ENCODE results near the gene MOGAT1. TPM values are rescaled to one million over a fixed set of nuclear protein-coding genes. Genes with fewer than 3 reads are reported as not detected.

The MOGAT1 gene
- polyA plus RNA-seq, 2 of the 4 experiments (the other 2 are of a cell fraction): not detected

GRCh38 chr2:222708274-222708710 is 36.8 kb downstream of the MOGAT1 start:
- ATAC-seq: peak in 1 of 2 experiments; percentile 64; a peak in 3 of 6 replicates
- FAIRE-seq: no peak
- TF ChIP-seq SMC3 (IDR thresholded peaks at IDR 0.05) (peak; percentile 94), CBX8 (IDR thresholded peaks at IDR 0.05) (no peak), POLR2A (IDR thresholded peaks at IDR 0.05; ENCODE audit: low read length) (no peak), RAD21 (conservative IDR thresholded peaks at IDR 0.05 in 1 of 2, IDR thresholded peaks at IDR 0.05 in 1 of 2) (peak; percentile 84 to 90), CTCF (IDR thresholded peaks at IDR 0.05) (peak; percentile 89)
- peak; percentile 25 to 78 for DNase-seq (ENCODE audit: low read depth in 1 of 2, low spot score in 1 of 2)
- ChIA-PET POLR2A (interaction anchor here (1.6 to 1.9 kb wide), 2 partner anchors 153 to 154 kb away, joined by 7 to 19 read pairs; partner anchors contain the start of gene ACSL3), CTCF (interaction anchor here (0.6 to 8.0 kb wide), 34 partner anchors 9 to 1177 kb away, joined by 3 to 71 read pairs (median 5); partner anchors contain the start of gene ACSL3)
- H3K9me3 ChIP-seq: no peaks in the 10 kb centered on the region
- 15% methylated on average over 12 of the region's 12 CpGs for WGBS (ENCODE audit: missing lambda C conversion rate)
- peak overlapping the region; percentile 78 for H3K4me2 ChIP-seq
- H3K27ac ChIP-seq: peak overlapping the region; percentile 59 to 64; a peak in 4 of 6 replicates
- H3K4me3 ChIP-seq: no peak overlapping the region
- H3K4me1 ChIP-seq: peaks cover 15% of the 10 kb centered on the region; the same call in 2 of the 3 replicates

- H3K9me3 ChIP-seq: no peaks in the 10 kb centered on the region
- TF ChIP-seq NFE2L2 (conservative IDR thresholded peaks at IDR 0.05; ENCODE audit: low read length): no peak
- no peak for TF ChIP-seq TP53 (CRISPR knock-in tag; IDR thresholded peaks at IDR 0.05)
- no peak for TF ChIP-seq SMC3 (IDR thresholded peaks at IDR 0.05)
- TF ChIP-seq FOSL2 (IDR thresholded peaks at IDR 0.05): no peak
- peak; percentile 36; the same call in 1 of the 2 replicates for TF ChIP-seq FOSL2 (CRISPR knock-in tag; IDR thresholded peaks at IDR 0.05)
- no peak for TF ChIP-seq BHLHE40 (IDR thresholded peaks at IDR 0.05; ENCODE audit: low read depth, low read length)
- TF ChIP-seq JUNB (IDR thresholded peaks at IDR 0.05): no peak
- no peak for TF ChIP-seq KDM1A (IDR thresholded peaks at IDR 0.05; ENCODE audit: low read depth)
- no peak for TF ChIP-seq PHF8 (IDR thresholded peaks at IDR 0.05; ENCODE audit: borderline replicate concordance, low read depth)
- TF ChIP-seq USF2 (IDR thresholded peaks at IDR 0.05): peak; percentile 62
- TF ChIP-seq TFCP2L1 (CRISPR knock-in tag; IDR thresholded peaks at IDR 0.05): no peak
- no peak for TF ChIP-seq CBX8 (IDR thresholded peaks at IDR 0.05)
- TF ChIP-seq HOXA7 (CRISPR knock-in tag; IDR thresholded peaks at IDR 0.05): no peak
- TF ChIP-seq HES2 (IDR thresholded peaks at IDR 0.05): no peak
- TF ChIP-seq PBX3 (IDR thresholded peaks at IDR 0.05): 0 out of 2 replicates have a peak, but pooled peaks have one; percentile 32
- no peak for TF ChIP-seq EP300 (IDR thresholded peaks at IDR 0.05)
- TF ChIP-seq JUN (IDR thresholded peaks at IDR 0.05): no peak
- TF ChIP-seq RAD21 (conservative IDR thresholded peaks at IDR 0.05 in 1 of 2, IDR thresholded peaks at IDR 0.05 in 1 of 2): no peak; a peak in 1 of 5 replicates
- no peak for TF ChIP-seq RARB (CRISPR knock-in tag; IDR thresholded peaks at IDR 0.05)
- no peak for TF ChIP-seq EHMT2 (IDR thresholded peaks at IDR 0.05; ENCODE audit: low read depth)
- no peak for TF ChIP-seq ZFP36 (IDR thresholded peaks at IDR 0.05; ENCODE audit: borderline replicate concordance, partially characterized antibody)
- no peak for TF ChIP-seq CTCF (IDR thresholded peaks at IDR 0.05)
- 40% methylated on average over 16 of the region's 16 CpGs for WGBS (ENCODE audit: missing lambda C conversion rate)
- DNase-seq (ENCODE audit: low read depth in 1 of 2, low spot score in 1 of 2) (peak; percentile 65 to 88), FAIRE-seq (no peak), ATAC-seq (peak; percentile 98)
- H3K4me2 ChIP-seq: peak overlapping the region; percentile 78
- ChIA-PET CTCF (interaction anchor here (0.6 to 8.0 kb wide), 30 partner anchors 9 to 927 kb away, joined by 3 to 71 read pairs (median 4); partner anchors contain the start of gene ACSL3), POLR2A (interaction anchor here (1.6 kb wide), 1 partner anchor 152 kb away, joined by 19 read pairs; the partner anchor contains the start of gene ACSL3)
- H3K27ac ChIP-seq: peak overlapping the region; percentile 59 to 74; a peak in 5 of 6 replicates
- H3K4me3 ChIP-seq: peak overlapping the region; percentile 28
- peaks cover 15% of the 10 kb centered on the region; the same call in 2 of the 3 replicates for H3K4me1 ChIP-seq
Measured at GRCh38 chr2:222709191-222709891, 37.9 kb downstream of the MOGAT1 start.
